Stimulated activated CD4-positive, alpha-beta T cell treated with anti-CD3 and anti-CD28 coated beads, TNF-alpha, amount 100 ng/mL, for 24 hours (primary cell): ENCODE data around the gene ANXA3.
"Not testable (repeated sequence)": the region's sequence is repeated elsewhere in the genome, so short reads cannot be mapped to it uniquely, and the experiment has no call there.

Experiments
- DNase-seq, 3 experiments: peaks; one replicate each; pipeline ENCODE4 v3.0.0-alpha.2; 2020; ENCODE audit warnings: low read depth in 3 of 3

The ANXA3 gene

DNA sequence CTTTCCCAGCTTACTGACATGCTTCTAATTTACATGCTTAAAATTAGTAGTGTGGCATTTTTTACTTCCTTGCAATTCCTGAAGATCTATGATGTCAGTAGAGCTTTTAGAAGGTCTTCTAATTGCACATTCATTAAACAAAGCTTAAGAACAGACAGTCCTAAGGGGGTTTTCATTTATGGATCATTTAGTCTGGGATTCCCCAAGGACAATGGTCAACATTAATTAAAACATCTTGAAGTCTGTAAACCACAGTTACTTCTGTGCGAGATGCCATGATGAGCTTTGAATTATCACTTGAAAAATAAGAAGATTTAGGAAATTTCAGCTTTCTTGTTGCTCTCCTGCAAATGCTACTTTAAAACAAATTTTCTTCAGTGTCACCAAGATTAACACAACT lies 20.2 kb downstream of the ANXA3 start:
- DNase-seq: no peak

DNA sequence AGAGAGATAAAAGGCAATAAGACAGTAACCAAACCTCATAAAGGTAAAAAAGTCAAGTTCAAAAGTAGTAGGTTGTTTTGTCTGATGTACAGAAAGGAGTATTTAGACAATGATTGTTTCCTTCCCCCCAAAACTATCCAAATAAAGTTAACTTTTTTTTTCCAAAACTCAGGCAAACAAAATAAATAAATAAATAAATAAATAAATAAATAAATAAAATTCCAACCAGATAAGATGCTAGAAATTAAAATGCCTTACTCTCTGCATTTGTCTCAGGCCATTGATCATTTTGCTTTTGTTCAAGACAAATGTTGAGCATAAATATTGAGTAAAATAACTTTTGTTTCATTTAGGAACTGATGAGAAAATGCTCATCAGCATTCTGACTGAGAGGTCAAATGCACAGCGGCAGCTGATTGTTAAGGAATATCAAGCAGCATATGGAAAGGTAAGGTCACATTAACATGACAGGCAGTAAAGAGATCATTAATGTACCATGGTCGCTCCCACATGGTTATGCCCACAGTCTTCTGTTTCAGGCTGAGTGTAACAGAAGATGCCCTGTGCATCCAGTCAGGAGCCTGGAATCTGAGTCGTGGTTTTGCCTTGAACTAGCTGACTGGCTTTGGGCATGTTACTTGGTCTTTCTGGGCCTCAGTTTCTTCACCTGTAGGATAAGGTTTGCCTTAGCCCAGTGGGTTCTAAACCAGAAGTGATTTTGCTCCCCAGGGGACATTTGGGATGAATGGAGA lies 27.3 kb downstream of the ANXA3 start:
- no peak for DNase-seq

DNA sequence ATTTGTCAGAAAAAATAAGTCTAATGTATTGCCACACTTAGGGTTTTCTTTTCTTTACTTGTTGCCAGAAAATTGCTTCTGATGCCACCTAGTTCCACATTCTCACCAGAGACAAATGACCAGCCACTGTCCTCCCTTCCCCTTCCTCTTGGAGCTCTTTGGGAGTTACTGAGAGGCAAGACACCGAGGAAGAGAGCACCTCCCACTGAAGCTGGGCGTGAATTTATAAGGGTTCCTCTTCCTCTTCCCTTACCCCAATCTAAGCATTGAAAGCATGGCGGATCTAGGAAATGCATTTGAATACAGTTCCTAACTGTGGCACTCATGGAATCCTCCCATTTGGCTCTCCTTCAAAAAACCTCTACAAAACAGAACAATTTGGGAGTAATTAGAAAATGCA lies 30.0 kb downstream of the ANXA3 start:
- no peak for DNase-seq

DNA sequence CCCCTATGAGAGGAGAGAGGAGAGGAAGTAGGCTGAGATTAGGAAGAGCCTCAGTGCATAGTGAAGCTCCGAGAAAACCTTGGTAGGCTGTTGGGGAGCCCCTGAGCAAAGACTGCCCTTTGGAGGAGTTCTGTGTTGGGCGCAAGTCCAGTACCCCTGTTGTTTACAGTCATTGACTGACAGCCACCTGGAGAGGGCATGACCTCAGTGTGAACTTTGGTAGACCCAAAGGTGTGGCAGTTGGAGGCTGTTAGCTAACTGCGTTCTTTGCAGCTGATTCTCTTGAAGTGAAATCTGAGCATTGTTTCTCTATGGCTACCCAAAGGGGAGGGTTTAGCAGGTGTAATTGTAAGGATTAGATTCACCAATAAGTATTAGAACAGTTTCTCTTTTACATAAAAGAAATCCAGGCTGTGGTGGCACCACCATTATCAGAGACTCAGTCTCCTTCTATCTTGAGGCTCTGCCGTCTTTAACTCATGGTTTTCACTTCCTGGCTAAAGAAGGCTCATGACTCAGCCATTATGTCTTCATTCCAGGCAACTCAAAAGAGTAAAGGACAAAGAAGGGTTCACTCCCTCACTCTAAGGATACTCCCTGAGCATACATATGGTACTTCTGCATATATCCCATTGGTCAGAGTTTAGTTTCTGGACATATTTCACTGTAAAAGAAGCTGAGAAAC lies 33.4 kb downstream of the ANXA3 start:
- no peak for DNase-seq

DNA sequence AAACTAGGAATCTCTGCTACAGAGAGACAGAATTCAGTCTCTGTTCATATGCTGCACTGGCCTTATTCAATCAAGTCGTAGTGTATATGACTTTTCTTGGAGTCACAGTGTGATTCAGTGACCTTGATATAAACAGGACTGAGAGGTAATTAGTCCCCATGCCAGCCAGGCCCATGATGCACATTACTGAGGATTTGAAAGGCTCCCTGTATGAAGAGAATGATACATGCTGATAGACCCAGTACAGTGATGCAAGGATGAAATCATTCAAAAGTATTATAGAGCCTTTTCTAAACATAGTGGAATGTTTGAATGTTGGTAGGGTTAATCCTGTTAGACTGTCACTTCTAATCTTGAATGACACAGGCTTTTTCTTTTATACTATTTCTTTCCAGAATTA lies 34.1 kb downstream of the ANXA3 start:
- DNase-seq: no peak

DNA sequence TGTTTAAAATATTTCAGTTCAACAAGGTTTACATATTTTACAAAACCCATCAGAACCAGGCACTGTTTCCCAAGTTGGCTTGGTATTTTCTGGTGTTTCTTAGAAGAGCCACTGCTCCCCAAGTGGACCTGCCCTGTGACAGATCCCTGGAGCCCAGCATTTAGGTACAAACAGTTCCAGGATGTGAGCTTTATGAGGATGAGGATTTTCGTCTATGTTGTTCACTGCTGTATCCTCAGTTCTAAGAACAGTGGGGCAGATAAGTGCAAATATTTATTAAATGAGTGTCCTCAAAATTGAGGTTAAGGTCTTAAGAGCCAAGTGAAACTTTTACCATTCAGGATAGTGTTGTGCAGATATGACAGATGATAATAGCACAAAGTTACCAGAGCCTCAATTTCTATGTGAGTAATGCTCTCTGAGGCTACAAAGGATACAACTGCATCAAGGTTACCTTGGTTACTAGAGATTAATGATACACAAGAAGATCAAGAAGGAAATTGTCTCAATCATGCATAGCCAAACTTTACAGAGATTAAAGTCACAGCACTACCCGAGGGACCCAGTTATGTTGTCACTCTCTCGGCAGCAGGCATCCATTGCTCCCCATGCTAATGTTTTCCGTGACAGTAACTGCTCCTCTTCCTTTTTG lies 37.5 kb downstream of the ANXA3 start:
- no peak for DNase-seq

DNA sequence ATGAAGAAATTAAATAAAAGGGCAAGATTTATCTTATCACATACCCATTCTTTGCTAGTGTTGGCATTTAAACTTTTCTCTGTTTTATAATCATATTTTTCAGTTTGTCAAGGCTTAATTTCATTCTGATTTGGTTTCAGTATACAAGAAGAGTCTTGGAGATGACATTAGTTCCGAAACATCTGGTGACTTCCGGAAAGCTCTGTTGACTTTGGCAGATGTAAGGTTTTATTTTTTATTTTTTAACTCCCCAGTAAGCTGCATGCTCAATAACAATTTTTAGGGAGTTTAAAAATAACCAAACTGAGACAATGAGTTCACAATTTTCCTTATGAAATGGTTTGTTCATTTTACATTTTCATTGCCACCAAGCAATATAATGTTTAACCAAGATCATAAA lies 39.8 kb downstream of the ANXA3 start:
- DNase-seq: no peak

DNA sequence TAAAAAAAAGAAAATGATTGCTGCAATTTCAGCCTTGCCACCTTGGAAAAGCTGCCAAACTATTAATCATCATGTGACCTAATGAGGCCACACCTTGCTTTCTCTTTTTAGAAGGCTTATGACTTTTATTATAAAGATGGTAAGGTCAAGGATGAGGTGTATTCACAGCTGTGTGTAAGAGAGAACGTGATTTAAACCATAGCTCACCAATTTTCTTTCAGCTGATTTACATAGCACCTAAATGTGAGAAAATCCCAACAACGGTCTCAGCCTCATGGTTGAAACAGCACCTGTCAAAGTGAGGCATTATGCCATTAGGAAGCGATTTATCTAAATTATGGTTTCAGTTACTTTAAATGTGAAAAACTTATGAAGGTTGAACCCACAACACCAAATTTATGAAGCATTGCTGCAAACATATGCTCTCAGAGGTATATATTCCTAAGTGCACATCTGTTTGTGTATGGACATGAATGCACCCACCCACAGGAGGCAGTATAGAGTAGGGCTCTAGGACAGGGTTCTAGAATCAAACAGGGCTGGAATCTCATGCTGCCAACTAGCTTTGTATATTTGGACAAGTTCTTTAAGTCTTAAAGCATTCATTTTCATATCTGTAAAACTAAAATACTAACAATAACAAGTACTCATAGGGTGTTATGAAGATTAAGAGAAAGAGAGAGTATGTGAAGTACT lies 40.7 kb downstream of the ANXA3 start:
- DNase-seq: no peak

DNA sequence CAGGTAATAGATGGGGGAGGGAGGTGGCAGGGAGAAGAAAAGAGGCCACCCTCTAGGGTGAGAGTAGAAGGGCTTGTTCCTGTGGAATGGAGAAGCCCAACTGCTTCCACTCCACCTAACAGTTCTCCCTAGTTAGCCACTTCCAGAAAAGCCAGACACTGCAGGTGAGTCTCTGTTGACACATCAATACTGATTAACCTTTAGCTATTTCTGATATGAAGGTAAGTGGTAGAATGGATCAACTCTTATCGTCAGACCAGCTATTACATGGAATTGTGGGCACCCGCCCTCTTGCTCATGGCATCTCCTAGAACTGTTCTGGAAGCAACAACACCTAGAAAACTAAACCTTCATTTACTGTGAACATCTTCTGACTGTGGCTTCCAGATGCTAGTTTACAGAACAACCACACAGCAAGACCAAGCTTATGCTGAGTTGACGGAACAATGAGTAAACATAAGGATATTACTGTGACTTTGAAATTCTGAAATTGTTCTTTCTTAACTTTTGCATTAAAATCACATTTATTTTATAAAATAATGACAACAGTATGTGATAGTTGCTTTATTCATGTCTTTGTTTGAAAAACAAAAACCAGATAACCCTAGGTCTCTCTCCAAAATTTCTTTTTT lies 44.7 kb downstream of the ANXA3 start:
- DNase-seq: no peak

DNA sequence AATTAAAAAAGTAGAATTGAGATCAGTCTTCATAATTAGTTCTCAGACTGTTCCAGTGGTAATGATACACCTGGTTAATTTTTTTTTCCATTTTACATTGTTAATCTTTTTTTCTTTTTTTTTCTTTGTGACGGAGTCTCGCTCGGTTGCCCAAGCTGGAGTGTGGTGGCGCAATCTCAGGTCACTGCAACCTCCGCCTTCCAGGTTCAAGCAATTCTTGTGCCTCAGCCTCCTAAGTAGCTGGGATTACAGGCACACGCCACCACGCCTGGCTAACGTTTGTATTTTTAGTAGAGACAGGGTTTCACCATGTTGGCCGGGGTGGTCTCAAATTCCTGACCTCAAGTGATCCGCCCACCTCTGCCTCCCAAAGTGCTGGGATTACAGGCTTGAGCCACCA lies 46.9 kb downstream of the ANXA3 start:
- DNase-seq: not testable (repeated sequence)

DNA sequence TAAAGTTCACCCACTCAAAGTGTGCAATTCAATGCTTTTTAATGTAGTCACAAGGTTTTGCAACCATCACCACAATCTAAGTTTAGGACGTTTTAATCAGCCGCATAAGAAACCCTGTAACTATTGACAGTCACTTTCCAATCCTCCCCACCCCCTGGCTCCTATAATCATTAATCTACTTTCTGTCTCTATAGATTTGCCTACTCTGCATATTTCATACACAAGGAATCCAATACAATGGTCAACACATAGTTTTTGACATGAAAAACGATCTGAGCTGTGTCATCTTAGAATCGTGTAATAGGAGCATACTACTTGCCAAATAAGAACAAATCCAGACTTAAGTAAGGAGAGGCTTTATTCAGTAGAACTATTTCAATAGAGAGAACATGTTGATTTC lies 47.6 kb downstream of the ANXA3 start:
- no peak for DNase-seq

DNA sequence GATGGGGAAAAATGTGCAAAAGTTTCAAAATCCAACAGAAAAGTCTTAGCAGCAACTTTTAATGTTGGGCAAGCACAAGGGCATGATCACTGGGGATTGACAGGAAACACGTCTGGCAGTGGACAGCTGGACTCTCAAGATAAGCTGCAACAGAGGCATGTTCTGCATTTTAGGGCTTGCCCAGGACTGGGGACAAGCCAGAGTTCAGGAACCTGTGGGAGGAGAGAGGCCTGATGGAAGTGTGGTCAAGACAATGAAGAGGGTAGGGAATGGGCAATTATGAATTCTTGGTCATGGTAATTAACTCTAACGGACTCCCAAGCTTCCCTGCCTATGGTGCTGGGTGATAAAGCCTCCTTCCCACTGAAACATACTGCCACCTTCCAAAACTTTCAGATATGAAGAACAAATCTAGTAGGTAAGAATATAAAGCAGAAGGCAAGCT lies 48.4 kb downstream of the ANXA3 start:
- no peak for DNase-seq

DNA sequence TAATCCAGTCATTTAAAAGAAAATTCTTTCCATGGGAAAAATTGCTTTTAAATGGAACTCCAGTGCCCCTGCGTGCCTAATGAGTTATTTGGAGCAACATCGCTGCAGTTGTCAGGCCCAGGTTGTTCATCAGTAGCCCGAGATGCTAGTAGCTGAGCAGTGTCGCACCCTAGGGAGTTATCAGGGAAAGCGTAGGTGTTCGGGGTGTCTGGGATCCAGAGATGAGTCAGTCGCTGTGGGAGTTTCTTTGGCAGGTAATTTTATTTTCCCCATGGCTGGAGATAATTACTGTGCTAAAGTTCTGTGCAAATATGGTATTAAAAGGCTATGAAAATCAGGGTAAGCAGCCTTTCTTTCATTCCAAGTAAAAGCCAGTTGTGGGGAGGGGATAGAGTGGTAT lies 49.4 kb downstream of the ANXA3 start:
- DNase-seq: no peak

DNA sequence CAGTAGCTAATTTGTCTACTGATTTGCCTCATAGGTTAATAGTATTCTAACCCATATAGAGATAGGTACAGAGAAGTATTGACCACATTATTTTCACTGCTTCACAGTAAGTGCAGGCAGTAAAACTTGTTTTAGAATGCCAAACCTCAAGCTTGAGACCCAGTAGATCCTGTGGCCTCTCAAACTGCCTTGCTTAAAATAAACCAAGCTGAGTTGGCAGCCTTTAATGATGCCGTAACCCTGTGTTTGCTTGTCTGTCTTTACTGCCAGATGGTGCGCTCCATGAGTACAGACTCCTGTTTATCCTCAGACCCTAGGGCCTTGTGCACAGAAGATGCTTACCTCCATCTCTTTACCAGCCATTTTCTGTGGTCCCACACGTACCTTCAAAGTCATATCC lies 50.8 kb downstream of the ANXA3 start:
- no peak for DNase-seq

DNA sequence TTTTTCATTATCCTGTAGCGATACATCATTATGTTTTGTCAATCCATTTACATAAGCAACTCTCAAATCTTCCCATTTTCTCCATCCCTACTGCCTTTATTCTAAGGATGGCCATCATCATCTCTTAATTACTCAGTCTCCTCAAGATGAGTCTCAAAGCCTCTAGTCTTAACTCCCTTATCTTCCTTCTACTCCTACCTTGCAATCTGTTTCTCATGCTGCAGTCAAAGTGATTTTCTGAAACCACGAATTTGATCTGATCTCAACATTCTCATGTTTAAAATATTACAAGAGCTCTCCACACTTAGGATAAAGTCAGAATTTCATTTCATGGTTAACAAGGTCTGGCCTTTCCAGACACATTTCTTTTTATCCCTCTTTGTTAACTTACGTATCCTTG lies 51.8 kb downstream of the ANXA3 start:
- DNase-seq: no peak

DNA sequence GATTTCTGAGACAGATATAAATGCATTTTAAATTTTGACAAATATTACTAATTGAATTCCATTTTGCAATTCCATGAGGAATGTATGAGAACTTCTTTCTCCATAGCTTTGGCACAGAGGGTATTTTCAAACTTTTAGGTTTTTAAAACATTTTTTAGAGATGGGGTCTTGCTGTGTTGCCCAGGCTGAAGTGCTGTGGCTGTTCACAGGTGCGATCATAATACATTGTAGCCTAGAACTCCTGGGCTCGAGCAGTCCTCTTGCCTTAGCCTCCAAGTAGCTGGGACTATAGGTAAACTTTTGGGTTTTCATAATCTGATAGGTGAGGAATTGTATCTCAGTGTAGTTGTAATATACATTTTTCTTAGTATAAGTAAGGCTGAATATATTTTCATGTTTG lies 53.4 kb downstream of the ANXA3 start:
- no peak for DNase-seq

DNA sequence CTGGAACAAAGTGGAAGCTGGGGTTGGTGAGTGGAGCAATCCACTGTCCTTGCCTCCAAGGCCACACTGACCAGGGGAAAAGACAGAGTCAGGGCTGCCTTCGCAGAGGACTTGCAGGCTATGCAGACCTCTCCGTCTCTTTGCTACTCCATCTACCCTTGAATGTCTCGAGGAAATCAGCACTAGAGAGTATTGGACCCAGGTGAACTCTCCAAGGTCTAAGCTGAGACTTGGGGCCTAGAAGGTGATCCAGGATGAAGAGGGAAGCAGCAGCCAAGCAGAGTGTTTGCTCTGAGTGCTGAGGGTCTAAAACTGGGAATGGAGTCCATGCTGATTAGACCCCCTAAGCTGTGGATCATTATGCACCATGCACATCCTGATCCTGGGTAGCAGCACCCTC lies 54.5 kb downstream of the ANXA3 start:
- DNase-seq: no peak

DNA sequence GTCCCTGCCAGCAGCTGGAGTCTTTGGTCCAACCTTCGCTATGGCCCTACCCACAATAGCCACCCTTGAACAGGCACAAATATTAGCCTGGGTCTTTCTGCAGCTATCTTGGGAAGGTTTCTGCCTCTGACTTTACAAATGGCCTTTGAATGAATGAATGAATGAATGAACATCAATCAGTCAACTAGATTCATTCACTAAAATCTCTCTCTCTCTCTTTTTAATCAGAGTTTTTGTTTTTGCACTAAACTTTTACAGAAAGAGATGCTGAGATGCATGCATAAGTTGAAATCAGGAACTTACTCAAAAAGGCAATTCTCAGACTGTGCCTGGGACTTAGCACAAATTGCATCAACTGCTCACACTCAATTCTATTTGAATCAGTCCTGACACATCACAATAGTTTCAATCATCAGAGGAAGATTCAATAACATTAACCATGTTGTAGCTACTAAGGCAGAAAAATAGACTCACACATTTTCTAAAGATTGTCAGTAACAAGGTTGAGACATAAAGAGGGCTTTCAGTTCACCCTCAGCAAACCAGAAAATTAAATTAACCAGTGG lies 55.0 kb downstream of the ANXA3 start:
- DNase-seq: no peak

DNA sequence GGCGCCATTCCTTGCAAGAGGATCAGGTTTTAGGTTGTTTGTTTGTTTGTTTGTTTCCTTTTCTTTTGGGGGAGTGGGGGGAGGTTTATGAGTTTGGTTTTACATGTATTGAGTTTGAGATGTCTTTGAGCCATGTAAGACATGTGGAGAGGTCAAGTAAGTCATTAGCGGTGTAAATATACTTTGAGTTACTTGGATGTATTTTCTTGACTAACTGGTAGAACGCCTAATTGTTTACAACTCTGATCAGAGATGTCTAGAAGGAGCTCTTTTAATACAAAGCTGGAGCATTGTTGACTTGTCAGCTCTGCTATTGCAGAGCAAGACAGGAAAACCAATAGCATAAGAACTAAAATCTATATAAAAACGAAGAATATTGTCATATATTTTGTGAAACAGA lies 57.1 kb downstream of the ANXA3 start:
- no peak for DNase-seq

DNA sequence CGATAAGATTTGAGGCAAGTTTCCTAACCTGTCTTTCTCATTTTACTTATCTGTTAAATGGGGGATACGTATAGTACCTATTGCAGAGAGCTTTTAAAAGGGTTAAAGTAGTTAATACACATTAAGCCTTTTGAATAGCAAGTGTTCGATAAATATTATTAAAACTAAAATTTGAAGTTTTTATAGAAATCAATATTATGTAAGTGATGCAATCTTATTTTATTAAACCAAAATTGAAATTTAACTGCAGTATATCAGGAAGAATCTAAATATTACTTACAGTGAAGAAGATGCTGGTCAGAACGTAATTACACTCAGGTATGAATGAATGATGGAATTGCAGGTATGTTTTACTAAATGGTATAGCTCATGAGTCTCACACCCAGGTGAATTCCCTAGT lies 58.0 kb downstream of the ANXA3 start:
- no peak for DNase-seq

DNA sequence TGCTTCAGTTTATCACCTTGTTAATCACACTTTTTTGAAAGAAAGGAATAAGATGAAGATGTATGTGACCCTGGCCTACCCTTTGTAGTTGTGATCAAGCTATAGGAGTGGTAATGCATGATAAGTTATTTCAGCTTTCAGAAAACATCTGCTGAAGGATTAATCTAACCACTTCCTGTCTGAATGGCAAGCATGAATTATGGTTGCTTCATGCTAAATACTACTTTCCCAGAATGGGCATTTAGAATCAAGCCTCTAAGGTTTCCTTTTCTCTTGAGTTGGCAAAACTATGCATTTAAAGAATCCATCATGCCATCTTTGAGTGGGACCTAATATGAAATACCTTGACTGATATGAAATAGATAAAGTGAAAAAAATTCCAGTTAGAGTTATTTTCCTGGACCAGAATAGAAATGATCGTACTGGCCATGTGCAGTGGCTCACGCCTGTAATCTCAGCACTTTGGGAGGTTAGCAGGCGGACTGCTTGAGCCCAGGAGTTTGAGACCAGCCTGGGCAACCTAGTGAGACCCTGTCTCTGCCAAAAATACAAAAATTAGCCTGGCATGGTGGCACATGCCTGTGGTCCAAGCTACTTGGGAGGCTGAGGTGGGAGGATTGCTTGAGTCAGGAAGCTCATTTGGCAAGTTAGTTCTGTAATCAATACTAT lies 59.1 kb downstream of the ANXA3 start:
- DNase-seq: no peak
